Upper lobe of left lung (tissue), 6 donors: ENCODE data around the gene OPRL1. TPM values are rescaled to one million over a fixed set of nuclear protein-coding genes. Genes with fewer than 3 reads are reported as not detected.
"Not testable (repeated sequence)": the region's sequence is repeated elsewhere in the genome, so short reads cannot be mapped to it uniquely, and the experiment has no call there.

Experiments used
- ATAC-seq, 2 donors: fragments of 200-7000 bp; cut with Tn5 transposase; one replicate each; pipeline ENCODE4 v1.9.1; 2022; ENCODE audit warnings: mild to moderate bottlenecking in 2 of 2, moderate library complexity in 2 of 2; ENCODE audit not compliant: low FRiP score in 2 of 2
- DNase-seq, 2 donors: peaks; one replicate each; pipeline ENCODE4 v3.0.0-alpha.2; 2019 to 2020
- H3K27ac ChIP-seq, 4 donors: fragments of 200-600 bp; sonication (generic); one replicate each; pipeline ENCODE4 v1.5.1; 2016 to 2019
- H3K27me3 ChIP-seq, 4 donors: fragments of 200-600 bp; sonication (generic); one replicate each; pipeline ENCODE4 v1.5.1; 2017 to 2019
- H3K36me3 ChIP-seq, 4 donors: fragments of 200-600 bp; sonication (generic); one replicate each; pipeline ENCODE4 v1.5.1; 2016 to 2019
- H3K4me1 ChIP-seq, 4 donors: fragments of 200-600 bp; sonication (generic); one replicate each; pipeline ENCODE4 v1.5.1; 2018 to 2019
- H3K4me3 ChIP-seq, 4 donors: fragments of 200-600 bp; sonication (generic); one replicate each; pipeline ENCODE4 v1.5.1; 2017 to 2019; ENCODE audit warnings: mild to moderate bottlenecking in 2 of 4, moderate library complexity in 1 of 4
- H3K9me3 ChIP-seq, 4 donors: fragments of 200-600 bp; sonication (generic); one replicate each; pipeline ENCODE4 v1.5.1; 2018 to 2019
- EP300 ChIP-seq, 4 donors: sonication (generic); formaldehyde crosslinking; IDR thresholded peaks; one replicate each; pipeline ENCODE4 v1.5.1; 2017; ENCODE audit warnings: antibody characterized with exemption in 4 of 4, control low read depth in 2 of 4
- POLR2A ChIP-seq, 4 donors: fragments of 450-650 bp; IDR thresholded peaks; one replicate each; pipeline ENCODE4 v1.5.1; 2016 to 2017; ENCODE audit warnings: antibody characterized with exemption in 4 of 4, mild to moderate bottlenecking in 2 of 4
- POLR2AphosphoS5 ChIP-seq, 2 donors: sonication (generic); formaldehyde crosslinking; IDR thresholded peaks; one replicate each; pipeline ENCODE4 v1.5.1; 2017; ENCODE audit warnings: antibody characterized with exemption in 2 of 2
- WGBS, 2 donors: methylation state at CpG; one replicate each; pipeline ENCODE4 v1.1.5; 2017 to 2018; 5-methylcytosine and 5-hydroxymethylcytosine counted together
- total RNA-seq, 6 donors: library from RNA; depleted of rRNA in 4 of 6; stranded (reverse); fragments of >200 nt in 4 of 6; gene quantifications; one replicate each; pipeline versions ENCODE4 v1.1.0 to v1.2.1, GENCODE V29; 2016 to 2021
- TF ChIP-seq, protein P1 (sequence below), 6 experiments: fragments of 450-650 bp in 4 of 6; fragments of 200-600 bp in 2 of 6; sonication (generic) in 2 of 6; IDR thresholded peaks; one replicate each; pipeline ENCODE4 v1.5.1; 2016 to 2019; ENCODE audit warnings: antibody characterized with exemption in 6 of 6
- donor health status: DM: no; HTN: no; CAD: no; lungs with moderate emphysema.
- donor health status: DM: no; HTN: yes; CAD: no; lungs with severe emphysema.

The OPRL1 gene
- total RNA-seq, 6 donors from 2014 or later: 1.7 to 3.1 (median 2.6) TPM

DNA sequence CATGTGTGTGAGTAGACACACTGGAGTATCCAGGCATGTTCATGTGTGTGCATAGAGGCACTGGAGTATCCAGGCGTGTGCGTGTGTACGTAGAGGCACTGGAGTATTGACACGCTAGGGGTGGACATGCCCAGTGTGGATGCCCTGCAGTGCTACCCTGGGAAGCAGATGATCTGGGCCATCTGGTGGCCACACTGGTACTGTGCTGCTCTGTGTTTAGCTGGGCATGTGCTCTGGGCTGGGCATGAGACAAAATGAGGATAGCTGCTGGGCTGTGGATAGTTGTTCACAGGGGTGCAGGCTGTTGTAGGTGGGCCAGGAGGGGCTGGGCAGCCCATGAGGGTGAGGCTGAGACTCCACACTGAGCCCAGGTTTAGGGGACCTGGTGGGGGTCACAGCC lies 51.5 kb downstream of the OPRL1 start:
- 89 to 93% methylated on average over 4 of the region's 4 CpGs for WGBS, 2 donors
- TF ChIP-seq POLR2AphosphoS5 (IDR thresholded peaks at IDR 0.05) (no peak), POLR2A (IDR thresholded peaks at IDR 0.05) (no peak)
- no peak overlapping the region for H3K27ac ChIP-seq
- no peaks in the 10 kb centered on the region for H3K4me1 ChIP-seq
- H3K27me3 ChIP-seq: peaks cover 0 to 5% (median 0%) of the 10 kb centered on the region in 4 donors
- no peaks in the 10 kb centered on the region for H3K36me3 ChIP-seq
- DNase-seq (no peak), ATAC-seq (no peak)
- H3K9me3 ChIP-seq: no peaks in the 10 kb centered on the region
- no peak overlapping the region for H3K4me3 ChIP-seq

DNA sequence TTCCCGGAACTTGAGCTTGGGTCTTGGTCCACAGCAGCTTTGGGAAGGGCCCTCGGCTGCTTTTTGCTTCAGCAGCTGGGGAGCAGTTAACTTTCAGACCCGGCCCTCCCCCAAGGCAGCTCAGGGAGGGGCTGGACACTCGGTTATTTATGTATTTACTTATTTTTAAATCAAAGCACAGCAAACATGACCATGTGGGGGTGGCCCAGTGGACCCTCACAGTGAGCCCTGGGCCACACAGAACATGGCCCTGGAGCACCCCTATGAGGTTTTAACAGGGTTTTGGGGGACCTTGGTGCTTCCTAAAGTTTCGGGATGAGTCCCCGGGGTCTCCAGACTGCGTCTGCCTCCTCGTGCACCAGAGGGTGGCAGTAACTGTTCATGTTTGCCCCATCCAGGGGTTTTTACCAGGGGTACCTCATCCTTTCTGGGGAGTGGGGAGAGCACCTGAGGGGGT lies 54.1 kb downstream of the OPRL1 start:
- ATAC-seq (no peak), DNase-seq (peak in 1 of 2 donors; percentile 10)
- H3K36me3 ChIP-seq: no peaks in the 10 kb centered on the region
- H3K9me3 ChIP-seq: no peaks in the 10 kb centered on the region
- peaks cover 0 to 4% (median 0%) of the 10 kb centered on the region in 4 donors for H3K27me3 ChIP-seq
- H3K4me3 ChIP-seq: no peak overlapping the region
- WGBS, 2 donors: 46 to 63% methylated on average over 4 to 8 of the region's 8 CpGs
- no peak overlapping the region for H3K27ac ChIP-seq
- H3K4me1 ChIP-seq: no peaks in the 10 kb centered on the region
- TF ChIP-seq POLR2A (IDR thresholded peaks at IDR 0.05) (no peak), POLR2AphosphoS5 (IDR thresholded peaks at IDR 0.05) (no peak), EP300 (IDR thresholded peaks at IDR 0.05) (no peak)
- TF ChIP-seq, protein P1, sequence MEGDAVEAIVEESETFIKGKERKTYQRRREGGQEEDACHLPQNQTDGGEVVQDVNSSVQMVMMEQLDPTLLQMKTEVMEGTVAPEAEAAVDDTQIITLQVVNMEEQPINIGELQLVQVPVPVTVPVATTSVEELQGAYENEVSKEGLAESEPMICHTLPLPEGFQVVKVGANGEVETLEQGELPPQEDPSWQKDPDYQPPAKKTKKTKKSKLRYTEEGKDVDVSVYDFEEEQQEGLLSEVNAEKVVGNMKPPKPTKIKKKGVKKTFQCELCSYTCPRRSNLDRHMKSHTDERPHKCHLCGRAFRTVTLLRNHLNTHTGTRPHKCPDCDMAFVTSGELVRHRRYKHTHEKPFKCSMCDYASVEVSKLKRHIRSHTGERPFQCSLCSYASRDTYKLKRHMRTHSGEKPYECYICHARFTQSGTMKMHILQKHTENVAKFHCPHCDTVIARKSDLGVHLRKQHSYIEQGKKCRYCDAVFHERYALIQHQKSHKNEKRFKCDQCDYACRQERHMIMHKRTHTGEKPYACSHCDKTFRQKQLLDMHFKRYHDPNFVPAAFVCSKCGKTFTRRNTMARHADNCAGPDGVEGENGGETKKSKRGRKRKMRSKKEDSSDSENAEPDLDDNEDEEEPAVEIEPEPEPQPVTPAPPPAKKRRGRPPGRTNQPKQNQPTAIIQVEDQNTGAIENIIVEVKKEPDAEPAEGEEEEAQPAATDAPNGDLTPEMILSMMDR (IDR thresholded peaks at IDR 0.05): no peak

DNA sequence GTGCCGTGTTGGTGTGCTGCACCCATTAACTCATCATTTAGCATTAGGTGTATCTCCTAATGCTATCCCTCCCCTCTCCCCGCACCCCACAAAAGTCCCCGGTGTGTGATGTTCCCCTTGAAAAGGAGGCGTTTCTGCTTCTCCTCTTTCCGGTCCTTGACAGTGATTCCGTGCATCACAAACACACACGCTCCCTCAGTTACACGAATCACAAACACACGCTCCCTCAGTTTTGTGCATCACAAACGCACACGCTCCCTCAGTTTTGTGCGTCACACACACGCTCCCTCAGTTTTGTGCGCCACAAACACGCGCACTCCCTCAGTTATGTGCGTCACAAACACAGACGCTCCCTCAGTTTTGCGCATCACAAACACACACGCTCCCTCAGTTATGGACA lies 54.9 kb downstream of the OPRL1 start:
- not testable (repeated sequence) for H3K4me1 ChIP-seq, H3K36me3 ChIP-seq, DNase-seq, H3K27ac ChIP-seq, ATAC-seq, H3K9me3 ChIP-seq, H3K27me3 ChIP-seq, H3K4me3 ChIP-seq
- 69 to 71% methylated on average over 20 of the region's 20 CpGs for WGBS, 2 donors

DNA sequence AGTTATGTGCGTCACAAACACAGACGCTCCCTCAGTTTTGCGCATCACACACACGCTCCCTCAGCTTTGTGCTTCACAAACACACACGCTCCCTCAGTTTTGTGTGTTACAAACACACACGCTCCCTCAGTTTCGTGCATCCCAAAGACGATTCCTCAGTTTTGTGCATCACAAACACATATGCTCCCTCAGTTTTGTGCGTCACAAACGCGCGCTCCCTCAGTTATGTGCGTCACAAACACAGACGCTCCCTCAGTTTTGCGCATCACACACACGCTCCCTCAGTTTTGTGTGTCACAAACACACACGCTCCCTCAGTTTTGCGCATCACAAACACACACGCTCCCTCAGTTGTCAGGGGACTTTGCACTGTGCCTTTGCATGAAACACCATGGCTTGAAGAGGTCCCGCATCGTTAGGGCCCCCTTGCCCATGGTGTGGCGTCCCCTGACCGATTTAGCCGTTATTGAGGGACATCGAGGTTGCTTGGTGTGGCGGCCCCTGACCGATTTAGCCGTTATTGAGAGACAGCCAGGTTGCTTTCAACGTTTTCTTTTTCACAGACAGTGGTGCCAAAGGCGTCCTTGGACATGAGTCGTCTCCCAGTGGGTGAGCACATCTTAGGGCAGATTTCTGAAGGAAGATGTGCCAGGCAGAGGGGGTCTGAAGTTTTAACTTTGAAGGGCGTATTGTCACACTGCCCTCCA lies 56.3 kb downstream of the OPRL1 start:
- Histone ChIP-seq H3K27ac (no peak overlapping the region), H3K27me3 (no peaks in the 10 kb centered on the region), H3K4me3 (no peak overlapping the region), H3K9me3 (no peaks in the 10 kb centered on the region), H3K36me3 (no peaks in the 10 kb centered on the region), H3K4me1 (no peaks in the 10 kb centered on the region)
- ATAC-seq (no peak), DNase-seq (peak in 1 of 2 donors; percentile 12)
- WGBS, 2 donors: 84 to 85% methylated on average over 31 to 32 of the region's 32 CpGs
- TF ChIP-seq EP300 (IDR thresholded peaks at IDR 0.05): no peak
- TF ChIP-seq, protein P1 (IDR thresholded peaks at IDR 0.05): no peak
- no peak for TF ChIP-seq POLR2AphosphoS5 (IDR thresholded peaks at IDR 0.05)
- TF ChIP-seq POLR2A (IDR thresholded peaks at IDR 0.05): no peak

DNA sequence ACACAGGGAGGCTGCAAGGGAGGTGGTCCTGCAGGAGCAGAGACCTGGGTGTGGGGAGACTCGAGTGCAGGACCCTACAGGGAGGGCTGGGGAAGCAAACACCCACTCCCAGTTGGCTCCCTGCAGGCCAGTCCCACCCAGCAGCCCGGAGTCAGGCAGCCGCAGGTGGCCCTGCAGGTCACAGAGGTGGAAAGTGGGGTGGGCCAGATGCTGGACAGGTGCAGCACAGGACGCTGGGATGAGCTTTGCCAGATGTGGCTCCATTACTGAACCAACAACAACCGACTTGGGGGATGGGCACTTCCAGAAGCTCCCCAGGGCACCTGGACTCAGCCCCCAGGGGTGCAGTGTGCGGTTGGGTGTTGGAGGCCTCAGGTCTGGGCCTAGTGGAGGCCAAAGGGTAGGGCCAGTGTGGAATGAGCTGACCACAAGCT lies 57.7 kb downstream of the OPRL1 start:
- H3K4me1 ChIP-seq: no peaks in the 10 kb centered on the region
- no peak overlapping the region for H3K4me3 ChIP-seq
- no peak for TF ChIP-seq EP300 (IDR thresholded peaks at IDR 0.05)
- TF ChIP-seq, protein P1 (IDR thresholded peaks at IDR 0.05): no peak
- no peak for TF ChIP-seq POLR2A (IDR thresholded peaks at IDR 0.05)
- TF ChIP-seq POLR2AphosphoS5 (IDR thresholded peaks at IDR 0.05): no peak
- DNase-seq (peak in 1 of 2 donors; percentile 8), ATAC-seq (peak in 1 of 2 donors; percentile 59)
- 63 to 70% methylated on average over 2 to 6 of the region's 6 CpGs for WGBS, 2 donors
- H3K36me3 ChIP-seq: no peaks in the 10 kb centered on the region
- no peaks in the 10 kb centered on the region for H3K27me3 ChIP-seq
- H3K9me3 ChIP-seq: no peaks in the 10 kb centered on the region
- H3K27ac ChIP-seq: no peak overlapping the region
